ENCODE results near the gene PRPF6.

The PRPF6 gene

DNA sequence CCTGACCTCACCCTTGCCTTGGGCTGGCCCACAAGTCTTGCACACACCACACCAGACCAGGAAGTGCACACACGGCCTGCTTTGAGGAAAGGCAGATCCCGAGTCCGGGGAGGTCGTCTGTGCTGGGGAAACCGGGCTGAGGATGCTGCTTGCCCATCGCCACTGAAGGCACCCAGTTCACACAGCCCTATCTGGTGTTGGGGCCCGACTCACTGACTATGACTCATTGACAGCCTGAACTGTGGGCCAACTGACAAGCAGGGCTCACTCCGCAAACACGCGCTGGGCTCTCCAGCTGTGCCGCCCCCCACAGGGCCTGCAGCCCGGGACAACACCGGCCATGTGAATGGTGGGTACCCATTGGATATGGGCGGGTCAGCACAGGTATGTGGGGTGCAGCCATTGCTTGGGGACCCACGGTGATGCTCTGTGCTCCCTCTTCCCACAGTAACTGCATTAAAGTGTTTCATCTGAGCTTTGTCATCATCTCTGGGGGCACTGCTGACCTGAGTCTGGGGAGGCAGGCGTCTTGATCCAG, 3.1 kb upstream of the PRPF6 start:
- Histone ChIP-seq H3K4me1 (ENCODE audit: control insufficient read depth, low read length) (peaks cover 49% of the 10 kb centered on the region), H3K4me3 (ENCODE audit: low read length) (peak overlapping the region; percentile 97), H3K4me2 (ENCODE audit: low read length) (peak overlapping the region; percentile 77), H3K36me3 (ENCODE audit: control insufficient read depth, low read length) (peaks cover 25% of the 10 kb centered on the region), H3K27me3 (ENCODE audit: control insufficient read depth, low read length) (no peaks in the 10 kb centered on the region), H3K9me3 (ENCODE audit: control insufficient read depth, insufficient read depth, low read length) (no peaks in the 10 kb centered on the region), H3K9me2 (replicated peaks; ENCODE audit: control insufficient read depth, low read length) (no peaks in the 10 kb centered on the region), H4K20me1 (ENCODE audit: control insufficient read depth, insufficient read depth, low read depth, low read length) (peaks cover 4% of the 10 kb centered on the region; the same call in 1 of the 2 replicates), H3K79me2 (ENCODE audit: control insufficient read depth, low read length) (peaks cover 27% of the 10 kb centered on the region), H3F3A (ENCODE audit: control insufficient read depth, insufficient read depth) (peaks cover 20% of the 10 kb centered on the region), H3K27ac (ENCODE audit: low read depth, low read length) (peak overlapping the region; percentile 90)
- TF ChIP-seq, protein P1, sequence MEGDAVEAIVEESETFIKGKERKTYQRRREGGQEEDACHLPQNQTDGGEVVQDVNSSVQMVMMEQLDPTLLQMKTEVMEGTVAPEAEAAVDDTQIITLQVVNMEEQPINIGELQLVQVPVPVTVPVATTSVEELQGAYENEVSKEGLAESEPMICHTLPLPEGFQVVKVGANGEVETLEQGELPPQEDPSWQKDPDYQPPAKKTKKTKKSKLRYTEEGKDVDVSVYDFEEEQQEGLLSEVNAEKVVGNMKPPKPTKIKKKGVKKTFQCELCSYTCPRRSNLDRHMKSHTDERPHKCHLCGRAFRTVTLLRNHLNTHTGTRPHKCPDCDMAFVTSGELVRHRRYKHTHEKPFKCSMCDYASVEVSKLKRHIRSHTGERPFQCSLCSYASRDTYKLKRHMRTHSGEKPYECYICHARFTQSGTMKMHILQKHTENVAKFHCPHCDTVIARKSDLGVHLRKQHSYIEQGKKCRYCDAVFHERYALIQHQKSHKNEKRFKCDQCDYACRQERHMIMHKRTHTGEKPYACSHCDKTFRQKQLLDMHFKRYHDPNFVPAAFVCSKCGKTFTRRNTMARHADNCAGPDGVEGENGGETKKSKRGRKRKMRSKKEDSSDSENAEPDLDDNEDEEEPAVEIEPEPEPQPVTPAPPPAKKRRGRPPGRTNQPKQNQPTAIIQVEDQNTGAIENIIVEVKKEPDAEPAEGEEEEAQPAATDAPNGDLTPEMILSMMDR (IDR thresholded peaks at IDR 0.05; ENCODE audit: low read depth, low read length, poor library complexity, severe bottlenecking): no peak
- TF ChIP-seq EZH2phosphoT487 (IDR thresholded peaks at IDR 0.05; ENCODE audit: borderline replicate concordance, low read length): no peak

DNA sequence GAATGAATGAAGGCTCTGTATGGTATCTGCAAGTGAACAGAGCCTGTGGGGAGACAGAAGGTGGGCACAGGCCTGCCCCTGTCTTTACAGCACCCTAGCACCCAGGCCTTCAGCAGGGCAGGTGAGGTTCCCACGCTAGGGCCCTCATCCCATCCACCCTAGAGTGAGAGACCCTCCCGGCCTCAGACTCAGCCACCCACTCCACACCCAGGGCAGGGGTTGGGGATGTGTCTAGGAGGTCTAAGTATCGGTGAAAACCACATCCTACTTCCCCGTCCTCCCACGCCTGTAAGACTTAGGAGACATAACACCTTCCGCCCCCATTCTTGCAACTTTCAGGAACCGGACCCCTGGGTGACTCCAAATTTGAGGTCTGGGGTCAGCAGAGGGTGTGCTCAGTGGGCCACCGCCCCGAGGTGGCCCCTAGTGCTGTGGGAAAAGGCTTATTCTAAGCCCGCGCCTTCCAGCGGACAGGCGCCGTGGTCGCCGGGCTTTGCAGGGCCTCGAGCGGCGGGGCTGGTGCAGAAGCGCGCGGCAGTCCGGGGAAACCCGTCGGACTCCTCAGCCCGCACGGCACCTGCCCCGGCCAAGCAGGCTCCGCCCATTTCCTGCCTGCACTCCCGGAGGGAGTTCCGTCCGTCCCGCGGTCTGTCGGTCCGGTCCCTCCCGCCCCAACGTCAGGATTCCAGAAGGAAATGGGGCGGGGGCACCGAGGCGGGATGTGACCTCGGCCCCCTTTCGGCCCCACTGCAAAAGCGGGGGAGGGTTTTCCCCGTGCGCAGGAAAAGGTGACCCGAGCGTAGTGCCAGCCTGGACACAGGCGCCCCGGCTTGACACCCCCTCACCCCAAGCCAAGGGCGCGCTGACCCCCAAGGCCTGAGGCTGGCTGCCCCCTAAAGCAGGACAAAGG, 2.4 kb upstream of the PRPF6 start:
- H4K20me1 ChIP-seq (ENCODE audit: control insufficient read depth, insufficient read depth, low read depth, low read length): peaks cover 4% of the 10 kb centered on the region; the same call in 1 of the 2 replicates
- no peaks in the 10 kb centered on the region for H3K9me3 ChIP-seq (ENCODE audit: control insufficient read depth, insufficient read depth, low read length)
- no peaks in the 10 kb centered on the region for H3K27me3 ChIP-seq (ENCODE audit: control insufficient read depth, low read length)
- TF ChIP-seq, protein P1 (IDR thresholded peaks at IDR 0.05; ENCODE audit: low read depth, low read length, poor library complexity, severe bottlenecking): no peak
- TF ChIP-seq EZH2phosphoT487 (IDR thresholded peaks at IDR 0.05; ENCODE audit: borderline replicate concordance, low read length): no peak
- H3K4me2 ChIP-seq (ENCODE audit: low read length): peak overlapping the region; percentile 77
- peaks cover 17% of the 10 kb centered on the region for H3F3A ChIP-seq (ENCODE audit: control insufficient read depth, insufficient read depth)
- H3K4me1 ChIP-seq (ENCODE audit: control insufficient read depth, low read length): peaks cover 49% of the 10 kb centered on the region
- peaks cover 35% of the 10 kb centered on the region for H3K79me2 ChIP-seq (ENCODE audit: control insufficient read depth, low read length)
- peaks cover 25% of the 10 kb centered on the region for H3K36me3 ChIP-seq (ENCODE audit: control insufficient read depth, low read length)
- H3K9me2 ChIP-seq (replicated peaks; ENCODE audit: control insufficient read depth, low read length): no peaks in the 10 kb centered on the region
- H3K4me3 ChIP-seq (ENCODE audit: low read length): peak overlapping the region; percentile 97
- peak overlapping the region; percentile 90 for H3K27ac ChIP-seq (ENCODE audit: low read depth, low read length)

DNA sequence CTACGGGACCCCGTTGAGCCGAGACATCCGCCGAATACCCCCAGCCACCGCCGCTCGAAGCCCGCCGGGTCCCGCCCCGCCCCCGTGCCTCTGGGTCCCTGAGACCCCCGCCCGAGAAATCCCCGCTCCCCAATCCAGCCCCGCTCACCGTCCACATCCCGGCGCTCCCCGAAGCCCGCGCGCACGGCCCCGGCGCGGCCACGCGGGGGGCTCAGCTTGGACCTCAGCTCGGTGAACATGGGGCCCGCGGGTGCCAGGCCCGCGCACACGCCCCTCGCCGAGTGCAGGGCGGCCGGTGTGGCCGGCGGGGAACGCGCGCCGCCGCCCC, 1.7 kb upstream of the PRPF6 start:
- peak overlapping the region; percentile 90 for H3K27ac ChIP-seq (ENCODE audit: low read depth, low read length)
- H3K4me3 ChIP-seq (ENCODE audit: low read length): peak overlapping the region; percentile 97
- peaks cover 28% of the 10 kb centered on the region for H3K36me3 ChIP-seq (ENCODE audit: control insufficient read depth, low read length)
- H3K9me3 ChIP-seq (ENCODE audit: control insufficient read depth, insufficient read depth, low read length): no peaks in the 10 kb centered on the region
- H4K20me1 ChIP-seq (ENCODE audit: control insufficient read depth, insufficient read depth, low read depth, low read length): peaks cover 4% of the 10 kb centered on the region; the same call in 1 of the 2 replicates
- no peaks in the 10 kb centered on the region for H3K27me3 ChIP-seq (ENCODE audit: control insufficient read depth, low read length)
- peaks cover 17% of the 10 kb centered on the region for H3F3A ChIP-seq (ENCODE audit: control insufficient read depth, insufficient read depth)
- no peak for TF ChIP-seq EZH2phosphoT487 (IDR thresholded peaks at IDR 0.05; ENCODE audit: borderline replicate concordance, low read length)
- TF ChIP-seq, protein P1 (IDR thresholded peaks at IDR 0.05; ENCODE audit: low read depth, low read length, poor library complexity, severe bottlenecking): no peak
- peak overlapping the region; percentile 77 for H3K4me2 ChIP-seq (ENCODE audit: low read length)
- peaks cover 42% of the 10 kb centered on the region for H3K4me1 ChIP-seq (ENCODE audit: control insufficient read depth, low read length)
- H3K9me2 ChIP-seq (replicated peaks; ENCODE audit: control insufficient read depth, low read length): no peaks in the 10 kb centered on the region
- peaks cover 41% of the 10 kb centered on the region for H3K79me2 ChIP-seq (ENCODE audit: control insufficient read depth, low read length)
